Caco-2 (cell line): ENCODE data around the gene OR6K2. TPM values are rescaled to one million over a fixed set of nuclear protein-coding genes. Genes with fewer than 3 reads are reported as not detected.

Experiments used
- BruUV-seq: library from RNA; stranded (reverse); fragments of 400-500 nt; replicated peaks from 2 replicates; lab custom pipeline; 2021; lab: Mats Ljungman, UMichigan
- CTCF ChIA-PET: fragments of 300-600 bp; sonication (Branson Sonifier 250); formaldehyde crosslinking; loops from one replicate; lab custom pipeline; 2022; ENCODE audit warnings: antibody characterized with exemption; lab: Charles Lee
- POLR2A ChIA-PET: fragments of 300-600 bp; sonication (Branson Sonifier 250); formaldehyde crosslinking; loops from one replicate; lab custom pipeline; 2022; ENCODE audit warnings: antibody characterized with exemption; lab: Charles Lee
- DNase-seq, 2 experiments: peaks; one replicate each; pipeline versions ENCODE4 v3.0.0 to v3.0.0-alpha.2; 2020 to 2022
- H3K27me3 ChIP-seq: replicated peaks from 2 replicates; pipeline ENCODE4 v1.6.0; 2011; ENCODE audit warnings: low read length; ENCODE audit not compliant: control insufficient read depth, insufficient read depth
- H3K36me3 ChIP-seq: 2 replicates; pipeline ENCODE4 v1.5.1; 2011; ENCODE audit warnings: low read length; ENCODE audit not compliant: control insufficient read depth, insufficient read depth
- H3K4me1 ChIP-seq: fragments of 250-450 bp; sonication (Bioruptor Pico); 2 replicates; pipeline ENCODE4 v1.5.1; 2020; ENCODE audit warnings: mild to moderate bottlenecking
- H3K4me3 ChIP-seq: 2 replicates; pipeline ENCODE4 v1.5.1; 2011; ENCODE audit warnings: low read depth, mild to moderate bottlenecking, control low read depth, low read length
- H3K9me3 ChIP-seq: fragments of 250-450 bp; sonication (Bioruptor Pico); 2 replicates; pipeline ENCODE4 v1.5.1; 2020; ENCODE audit warnings: mild to moderate bottlenecking, moderate library complexity
- H3K27ac Mint-ChIP-seq: one replicate; pipeline ENCODE4 v1.8.0; 2022; ENCODE audit warnings: mixed read lengths; ENCODE audit not compliant: unreplicated experiment
- H3K27me3 Mint-ChIP-seq: one replicate; pipeline ENCODE4 v1.8.0; 2022; ENCODE audit warnings: mixed read lengths; ENCODE audit not compliant: insufficient read depth, unreplicated experiment
- H3K36me3 Mint-ChIP-seq: one replicate; pipeline ENCODE4 v1.8.0; 2022; ENCODE audit warnings: mild to moderate bottlenecking, mixed read lengths; ENCODE audit not compliant: insufficient read depth, unreplicated experiment
- H3K4me1 Mint-ChIP-seq: one replicate; pipeline ENCODE4 v1.8.0; 2022; ENCODE audit warnings: low read depth, mixed read lengths; ENCODE audit not compliant: unreplicated experiment
- H3K4me3 Mint-ChIP-seq: one replicate; pipeline ENCODE4 v1.8.0; 2022; ENCODE audit warnings: mild to moderate bottlenecking, moderate library complexity, mixed read lengths; ENCODE audit not compliant: unreplicated experiment
- H3K9me3 Mint-ChIP-seq: one replicate; pipeline ENCODE4 v1.8.0; 2022; ENCODE audit warnings: mixed read lengths; ENCODE audit not compliant: unreplicated experiment
- CTCF ChIP-seq, 2 experiments: fragments of 200-600 bp in 1 of 2; IDR thresholded peaks; 1 replicate in 1 of 2; 2 replicates in 1 of 2; pipeline versions ENCODE4 v1.5.1 to v1.8.0; 2011 to 2022; ENCODE audit warnings: antibody characterized with exemption in 1 of 2, control low read depth in 1 of 2, inconsistent platforms in 1 of 2, low read depth in 1 of 2, low read length in 1 of 2, mild to moderate bottlenecking in 1 of 2, moderate library complexity in 1 of 2; ENCODE audit not compliant: insufficient read depth in 1 of 2, severe bottlenecking in 1 of 2, unreplicated experiment in 1 of 2
- intact Hi-C: fragments of 100-400 bp; cut with micrococcal nuclease; formaldehyde crosslinking; loops from one replicate; pipeline ENCODE4 v1.10.0; 2022; ENCODE audit not compliant: unreplicated experiment
- total RNA-seq: library from RNA; stranded (reverse); gene quantifications from 2 replicates; pipeline ENCODE4 v1.2.3, GENCODE V29; 2022

OR6K2 gene
- total RNA-seq, 1 experiment from 2014 or later, result not detected

- Mint-ChIP-seq H3K36me3 (no peaks in the 10 kb centered on the region), H3K27me3 (peaks cover 6% of the 10 kb centered on the region), H3K9me3 (no peaks in the 10 kb centered on the region), H3K4me1 (no peaks in the 10 kb centered on the region), H3K4me3 (no peak overlapping the region), H3K27ac (no peak overlapping the region)
- Histone ChIP-seq H3K9me3 (no peaks in the 10 kb centered on the region), H3K27me3 (no peaks in the 10 kb centered on the region), H3K36me3 (no peaks in the 10 kb centered on the region), H3K4me1 (no peaks in the 10 kb centered on the region), H3K4me3 (no peak overlapping the region)
- POLR2A ChIA-PET, result no interaction called here
- BruUV-seq, result no TSS peak
- DNase-seq, result no peak
- CTCF ChIA-PET, result no interaction called here
- intact Hi-C loops, result no loop called here
- no peak for TF ChIP-seq CTCF (IDR thresholded peaks at IDR 0.05; ENCODE audit: insufficient read depth in 1 of 2, low read depth in 1 of 2, low read length in 1 of 2, severe bottlenecking in 1 of 2, unreplicated experiment in 1 of 2)
Observed at GRCh38 chr1:158666037-158666436, 34.4 kb downstream of the OR6K2 start.

GRCh38 chr1:158654571-158654970, 45.9 kb downstream of the OR6K2 start:
- no peak overlapping the region for H3K4me3 Mint-ChIP-seq

GRCh38 chr1:158654086-158654485, 46.4 kb downstream of the OR6K2 start:
- H3K36me3 Mint-ChIP-seq, result no peaks in the 10 kb centered on the region
- ChIA-PET POLR2A (no interaction called here), CTCF (no interaction called here)
- H3K27ac Mint-ChIP-seq, result no peak overlapping the region
- DNase-seq, result no peak
- no peak overlapping the region for H3K4me3 ChIP-seq
- H3K27me3 Mint-ChIP-seq, result peaks cover 10% of the 10 kb centered on the region
- no peaks in the 10 kb centered on the region for H3K9me3 ChIP-seq
- no peaks in the 10 kb centered on the region for H3K27me3 ChIP-seq
- no peak for TF ChIP-seq CTCF (IDR thresholded peaks at IDR 0.05; ENCODE audit: insufficient read depth in 1 of 2, low read depth in 1 of 2, low read length in 1 of 2, severe bottlenecking in 1 of 2, unreplicated experiment in 1 of 2)
- no TSS peak for BruUV-seq
- H3K9me3 Mint-ChIP-seq, result no peaks in the 10 kb centered on the region
- H3K36me3 ChIP-seq, result no peaks in the 10 kb centered on the region
- intact Hi-C loops, result no loop called here
- H3K4me1 Mint-ChIP-seq, result no peaks in the 10 kb centered on the region
- no peak overlapping the region for H3K4me3 Mint-ChIP-seq
- no peaks in the 10 kb centered on the region for H3K4me1 ChIP-seq

More at GRCh38 chr1:158654571-158654970, 45.9 kb downstream of the OR6K2 start:
- no TSS peak for BruUV-seq
- POLR2A ChIA-PET, result no interaction called here
- Histone ChIP-seq H3K4me3 (no peak overlapping the region), H3K27me3 (no peaks in the 10 kb centered on the region), H3K9me3 (no peaks in the 10 kb centered on the region), H3K36me3 (no peaks in the 10 kb centered on the region), H3K4me1 (no peaks in the 10 kb centered on the region)
- CTCF ChIA-PET, result no interaction called here
- H3K4me1 Mint-ChIP-seq, result no peaks in the 10 kb centered on the region
- no peak overlapping the region for H3K27ac Mint-ChIP-seq
- intact Hi-C loops, result no loop called here
- H3K27me3 Mint-ChIP-seq, result peaks cover 10% of the 10 kb centered on the region
- H3K36me3 Mint-ChIP-seq, result no peaks in the 10 kb centered on the region
- no peaks in the 10 kb centered on the region for H3K9me3 Mint-ChIP-seq
- no peak for TF ChIP-seq CTCF (IDR thresholded peaks at IDR 0.05; ENCODE audit: insufficient read depth in 1 of 2, low read depth in 1 of 2, low read length in 1 of 2, severe bottlenecking in 1 of 2, unreplicated experiment in 1 of 2)
- no peak for DNase-seq
